Astrocyte (in vitro differentiated cells and primary cell): ENCODE results near the gene PCDH12. TPM values are rescaled to one million over a fixed set of nuclear protein-coding genes. Genes with fewer than 3 reads are reported as not detected.

ENCODE experiments used
- DNase-seq: peaks from one replicate; pipeline ENCODE4 v3.0.0-alpha.2; 2010; ENCODE audit warnings: low read depth
- FAIRE-seq: peaks from 2 replicates; lab custom pipeline; 2011; peaks lifted over from hg19 to GRCh38; lab: Jason Lieb, UNC
- H2AFZ ChIP-seq: 2 replicates; pipeline ENCODE4 v1.6.0; 2012; ENCODE audit warnings: low read depth, low read length, inconsistent platforms
- H3K27ac ChIP-seq: 2 replicates; pipeline ENCODE4 v1.5.1; 2011; ENCODE audit warnings: low read depth, low read length, inconsistent platforms
- H3K27me3 ChIP-seq: 2 replicates; pipeline ENCODE4 v1.6.0; 2011; ENCODE audit warnings: low read length, inconsistent platforms; ENCODE audit not compliant: insufficient read depth
- H3K36me3 ChIP-seq: 2 replicates; pipeline ENCODE4 v1.5.1; 2011; ENCODE audit warnings: low read length, inconsistent platforms; ENCODE audit not compliant: insufficient read depth
- H3K4me1 ChIP-seq: 2 replicates; pipeline ENCODE4 v1.5.1; 2011; ENCODE audit warnings: low read length, inconsistent platforms; ENCODE audit not compliant: insufficient read depth
- H3K4me2 ChIP-seq: 2 replicates; pipeline ENCODE4 v1.6.0; 2012; ENCODE audit warnings: low read length, inconsistent platforms
- H3K4me3 ChIP-seq: 2 replicates; pipeline ENCODE4 v1.5.1; 2011; ENCODE audit warnings: low read depth, mild to moderate bottlenecking, low read length, inconsistent platforms; ENCODE audit not compliant: insufficient read depth
- H3K79me2 ChIP-seq: 2 replicates; pipeline ENCODE4 v1.6.0; 2012; ENCODE audit warnings: mild to moderate bottlenecking, low read length, inconsistent platforms; ENCODE audit not compliant: insufficient read depth
- H3K9ac ChIP-seq: 2 replicates; pipeline ENCODE4 v1.6.0; 2012; ENCODE audit warnings: mild to moderate bottlenecking, low read length, inconsistent platforms
- H3K9me3 ChIP-seq: 2 replicates; pipeline ENCODE4 v1.5.1; 2012; ENCODE audit warnings: low read depth, mild to moderate bottlenecking, low read length, inconsistent platforms; ENCODE audit not compliant: insufficient read depth
- H4K20me1 ChIP-seq: 2 replicates; pipeline ENCODE4 v1.6.0; 2012; ENCODE audit warnings: low read length, inconsistent platforms; ENCODE audit not compliant: insufficient read depth
- H3K27ac Mint-ChIP-seq: one replicate; pipeline ENCODE4 v1.8.0; 2021; ENCODE audit warnings: mild to moderate bottlenecking, mixed read lengths; ENCODE audit not compliant: unreplicated experiment
- H3K27me3 Mint-ChIP-seq: one replicate; pipeline ENCODE4 v1.8.0; 2021; ENCODE audit warnings: low read depth, mixed read lengths; ENCODE audit not compliant: unreplicated experiment
- H3K36me3 Mint-ChIP-seq: one replicate; pipeline ENCODE4 v1.8.0; 2021; ENCODE audit warnings: low read depth, mixed read lengths; ENCODE audit not compliant: unreplicated experiment
- H3K4me1 Mint-ChIP-seq: one replicate; pipeline ENCODE4 v1.8.0; 2021; ENCODE audit warnings: low read depth, mixed read lengths; ENCODE audit not compliant: unreplicated experiment
- H3K4me3 Mint-ChIP-seq: one replicate; pipeline ENCODE4 v1.8.0; 2021; ENCODE audit warnings: mild to moderate bottlenecking, moderate library complexity, mixed read lengths; ENCODE audit not compliant: unreplicated experiment
- H3K9me3 Mint-ChIP-seq: one replicate; pipeline ENCODE4 v1.8.0; 2021; ENCODE audit warnings: mild to moderate bottlenecking, mixed read lengths; ENCODE audit not compliant: unreplicated experiment
- CTCF ChIP-seq: IDR thresholded peaks from 2 replicates; pipeline ENCODE4 v1.5.1; 2011; ENCODE audit warnings: low read depth, mild to moderate bottlenecking, inconsistent platforms, low read length, moderate library complexity; ENCODE audit not compliant: insufficient read depth
- EZH2 ChIP-seq: IDR thresholded peaks from 2 replicates; pipeline ENCODE4 v1.6.1; 2012; ENCODE audit warnings: mild to moderate bottlenecking, low read length, inconsistent platforms; ENCODE audit not compliant: insufficient read depth
- total RNA-seq: library from RNA; stranded (reverse); gene quantifications from 2 replicates; pipeline ENCODE4 v1.2.1, GENCODE V29; 2021

The PCDH12 gene
- total RNA-seq, 1 donor from 2014 or later: 0.02 TPM

- H3K4me3 ChIP-seq: peak overlapping the region; percentile 38
- H3K4me1 ChIP-seq: peaks cover 4% of the 10 kb centered on the region
- H3K9ac ChIP-seq: peak overlapping the region; percentile 46
- H3K9me3 ChIP-seq: no peaks in the 10 kb centered on the region
- DNase-seq (no peak), FAIRE-seq (no peak)
- no peaks in the 10 kb centered on the region for H4K20me1 ChIP-seq
- Mint-ChIP-seq H3K4me3 (peak overlapping the region; percentile 42), H3K27ac (no peak overlapping the region), H3K36me3 (no peaks in the 10 kb centered on the region), H3K27me3 (peaks cover 41% of the 10 kb centered on the region), H3K4me1 (no peaks in the 10 kb centered on the region), H3K9me3 (no peaks in the 10 kb centered on the region)
- peak overlapping the region; percentile 68 for H2AFZ ChIP-seq
- TF ChIP-seq CTCF (no peak), EZH2 (no peak)
- H3K27ac ChIP-seq: no peak overlapping the region
- H3K36me3 ChIP-seq: no peaks in the 10 kb centered on the region
- peak overlapping the region; percentile 83 for H3K4me2 ChIP-seq
- no peaks in the 10 kb centered on the region for H3K79me2 ChIP-seq
- H3K27me3 ChIP-seq: peaks cover 22% of the 10 kb centered on the region
Observed at GRCh38 chr5:141914199-141914743, 43.7 kb downstream of the PCDH12 start.

GRCh38 chr5:141913560-141914198 is 44.3 kb downstream of the PCDH12 start:
- Histone ChIP-seq H3K36me3 (no peaks in the 10 kb centered on the region), H4K20me1 (no peaks in the 10 kb centered on the region), H2AFZ (peak overlapping the region; percentile 68), H3K4me3 (peak overlapping the region; percentile 38), H3K9ac (peak overlapping the region; percentile 46), H3K4me1 (peaks cover 4% of the 10 kb centered on the region), H3K27ac (no peak overlapping the region), H3K79me2 (no peaks in the 10 kb centered on the region), H3K9me3 (no peaks in the 10 kb centered on the region), H3K27me3 (peaks cover 22% of the 10 kb centered on the region), H3K4me2 (peak overlapping the region; percentile 83)
- H3K4me3 Mint-ChIP-seq: peak overlapping the region; percentile 42
- no peaks in the 10 kb centered on the region for H3K9me3 Mint-ChIP-seq
- no peaks in the 10 kb centered on the region for H3K36me3 Mint-ChIP-seq
- TF ChIP-seq EZH2 (no peak), CTCF (no peak)
- no peaks in the 10 kb centered on the region for H3K4me1 Mint-ChIP-seq
- FAIRE-seq (no peak), DNase-seq (no peak)
- H3K27ac Mint-ChIP-seq: no peak overlapping the region
- H3K27me3 Mint-ChIP-seq: peaks cover 41% of the 10 kb centered on the region

GRCh38 chr5:141910271-141910673 is 47.7 kb downstream of the PCDH12 start:
- Mint-ChIP-seq H3K36me3 (no peaks in the 10 kb centered on the region), H3K4me3 (no peak overlapping the region), H3K27me3 (peaks cover 16% of the 10 kb centered on the region), H3K4me1 (no peaks in the 10 kb centered on the region), H3K27ac (no peak overlapping the region), H3K9me3 (no peaks in the 10 kb centered on the region)
- H3K27ac ChIP-seq: no peak overlapping the region
- H3K36me3 ChIP-seq: no peaks in the 10 kb centered on the region
- DNase-seq: no peak
- H4K20me1 ChIP-seq: no peaks in the 10 kb centered on the region
- TF ChIP-seq CTCF (no peak), EZH2 (no peak)
- no peaks in the 10 kb centered on the region for H3K9me3 ChIP-seq
- peaks cover 11% of the 10 kb centered on the region for H3K27me3 ChIP-seq
- no peaks in the 10 kb centered on the region for H3K79me2 ChIP-seq
- no peak overlapping the region for H3K9ac ChIP-seq
- no peak overlapping the region for H2AFZ ChIP-seq
- H3K4me1 ChIP-seq: peaks cover 4% of the 10 kb centered on the region
- H3K4me3 ChIP-seq: no peak overlapping the region
- no peak for FAIRE-seq
- no peak overlapping the region for H3K4me2 ChIP-seq
